WTC11 (cell line): ENCODE measurements around the gene HTR1B. TPM values are rescaled to one million over a fixed set of nuclear protein-coding genes. Genes with fewer than 3 reads are reported as not detected.

Experiments
- ATAC-seq: fragments of 200-7000 bp; cut with Tn5 transposase; 2 replicates; pipeline ENCODE4 v1.10.0; 2021; ENCODE audit warnings: mild to moderate bottlenecking, moderate library complexity
- CTCF ChIA-PET: fragments of 300-600 bp; sonication (Branson Sonifier 250); formaldehyde crosslinking; loops from one replicate; lab custom pipeline; 2021; ENCODE audit warnings: antibody characterized with exemption; lab: Charles Lee
- POLR2A ChIA-PET: fragments of 350-600 bp; sonication (Branson Sonifier 250); formaldehyde crosslinking; loops from one replicate; lab custom pipeline; 2021; ENCODE audit warnings: antibody characterized with exemption; lab: Charles Lee
- DNase-seq: peaks from one replicate; pipeline ENCODE4 v3.0.0; 2021; ENCODE audit warnings: low spot score
- H3K27ac Mint-ChIP-seq: 2 replicates; pipeline ENCODE4 v1.8.0; 2021; ENCODE audit warnings: mixed read lengths
- H3K27me3 Mint-ChIP-seq: 2 replicates; pipeline ENCODE4 v1.8.0; 2021; ENCODE audit warnings: low read depth, mild to moderate bottlenecking, moderate library complexity, mixed read lengths
- H3K36me3 Mint-ChIP-seq: 2 replicates; pipeline ENCODE4 v1.8.0; 2021; ENCODE audit warnings: mixed read lengths
- H3K4me1 Mint-ChIP-seq: 2 replicates; pipeline ENCODE4 v1.8.0; 2022; ENCODE audit warnings: mixed read lengths
- H3K4me3 Mint-ChIP-seq: 2 replicates; pipeline ENCODE4 v1.8.0; 2021; ENCODE audit warnings: mild to moderate bottlenecking, moderate library complexity, mixed read lengths
- H3K9me3 Mint-ChIP-seq: 2 replicates; pipeline ENCODE4 v1.8.0; 2021; ENCODE audit warnings: mixed read lengths
- CBFB ChIP-seq: sonication (generic); formaldehyde crosslinking; IDR thresholded peaks from 2 replicates; pipeline ENCODE4 v1.8.1; 2022; ENCODE audit warnings: mild to moderate bottlenecking, low read depth, missing genetic modification reagents
- ELF4 ChIP-seq: sonication (generic); formaldehyde crosslinking; IDR thresholded peaks from 2 replicates; pipeline ENCODE4 v1.8.1; 2022; ENCODE audit warnings: low read depth, mild to moderate bottlenecking, moderate library complexity, missing genetic modification reagents
- ESRRA ChIP-seq: sonication (generic); formaldehyde crosslinking; IDR thresholded peaks from 2 replicates; pipeline ENCODE4 v1.8.1; 2022; ENCODE audit warnings: mild to moderate bottlenecking, missing genetic modification reagents, borderline replicate concordance
- FOXK1 ChIP-seq: sonication (generic); formaldehyde crosslinking; IDR thresholded peaks from 2 replicates; pipeline ENCODE4 v1.8.0; 2022; ENCODE audit warnings: mild to moderate bottlenecking, moderate library complexity, missing genetic modification reagents
- HMGA2 ChIP-seq: fragments of 250-450 bp; sonication (Bioruptor Pico); IDR thresholded peaks from 2 replicates; pipeline ENCODE4 v1.4.0; 2021; ENCODE audit warnings: mild to moderate bottlenecking, moderate library complexity
- MXD4 ChIP-seq: fragments of 250-450 bp; sonication (Bioruptor Pico); IDR thresholded peaks from 2 replicates; pipeline ENCODE4 v1.8.0; 2021; ENCODE audit warnings: mild to moderate bottlenecking, moderate library complexity, borderline replicate concordance
- NFE2L1 ChIP-seq: sonication (generic); formaldehyde crosslinking; IDR thresholded peaks from 2 replicates; pipeline ENCODE4 v1.8.1; 2023; ENCODE audit warnings: missing genetic modification reagents
- NFYB ChIP-seq: sonication (generic); formaldehyde crosslinking; conservative IDR thresholded peaks from 2 replicates; pipeline ENCODE4 v1.8.0; 2022; ENCODE audit warnings: low read depth, missing genetic modification reagents
- NR1H2 ChIP-seq: sonication (generic); formaldehyde crosslinking; IDR thresholded peaks from 2 replicates; pipeline ENCODE4 v1.9.0; 2021; ENCODE audit warnings: mild to moderate bottlenecking, moderate library complexity, missing genetic modification reagents
- SOX15 ChIP-seq: fragments of 250-450 bp; sonication (Bioruptor Pico); IDR thresholded peaks from 2 replicates; pipeline ENCODE4 v1.9.0; 2021; ENCODE audit warnings: mild to moderate bottlenecking
- ZNF138 ChIP-seq: sonication (generic); formaldehyde crosslinking; conservative IDR thresholded peaks from 2 replicates; pipeline ENCODE4 v1.8.1; 2022; ENCODE audit warnings: mild to moderate bottlenecking, moderate library complexity, missing genetic modification reagents
- ZNF317 ChIP-seq: sonication (generic); formaldehyde crosslinking; IDR thresholded peaks from 2 replicates; pipeline ENCODE4 v1.8.1; 2023; ENCODE audit warnings: low read depth, mild to moderate bottlenecking, moderate library complexity, missing genetic modification reagents, borderline replicate concordance
- ZNF396 ChIP-seq: fragments of 250-450 bp; sonication (Bioruptor Pico); IDR thresholded peaks from 2 replicates; pipeline ENCODE4 v1.8.0; 2021; ENCODE audit warnings: mild to moderate bottlenecking, moderate library complexity, borderline replicate concordance
- total RNA-seq: library from RNA; stranded (reverse); gene quantifications from 3 replicates; pipeline ENCODE4 v1.2.3, GENCODE V29; 2021
- TF ChIP-seq, protein P1 (sequence below): sonication (generic); formaldehyde crosslinking; IDR thresholded peaks from 2 replicates; pipeline ENCODE4 v1.8.1; 2023; ENCODE audit warnings: mild to moderate bottlenecking, missing genetic modification reagents
- TF ChIP-seq, protein P2 (sequence below): sonication (generic); formaldehyde crosslinking; conservative IDR thresholded peaks from 2 replicates; pipeline ENCODE4 v1.8.1; 2022; ENCODE audit warnings: mild to moderate bottlenecking, missing genetic modification reagents
- TF ChIP-seq, protein P3 (sequence below): sonication (generic); formaldehyde crosslinking; IDR thresholded peaks from 2 replicates; pipeline ENCODE4 v1.8.0; 2022; ENCODE audit warnings: missing genetic modification reagents
- TF ChIP-seq, protein P4 (sequence below): sonication (generic); formaldehyde crosslinking; conservative IDR thresholded peaks from 2 replicates; pipeline ENCODE4 v1.8.1; 2023; ENCODE audit warnings: mild to moderate bottlenecking, low read depth, missing genetic modification reagents, moderate library complexity
- TF ChIP-seq, protein P5 (sequence below): fragments of 200-600 bp; IDR thresholded peaks from 2 replicates; pipeline ENCODE4 v1.8.0; 2022; ENCODE audit warnings: antibody characterized with exemption
- TF ChIP-seq, protein P6 (sequence below): sonication (generic); formaldehyde crosslinking; IDR thresholded peaks from 2 replicates; pipeline ENCODE4 v1.8.1; 2022; ENCODE audit warnings: low read depth, missing genetic modification reagents, borderline replicate concordance
- TF ChIP-seq, protein P7 (sequence below): sonication (generic); formaldehyde crosslinking; IDR thresholded peaks from 2 replicates; pipeline ENCODE4 v1.8.0; 2023; ENCODE audit warnings: missing genetic modification reagents, mild to moderate bottlenecking, borderline replicate concordance

Gene HTR1B
- total RNA-seq, 1 experiment from 2014 or later: 1.5 TPM

DNA sequence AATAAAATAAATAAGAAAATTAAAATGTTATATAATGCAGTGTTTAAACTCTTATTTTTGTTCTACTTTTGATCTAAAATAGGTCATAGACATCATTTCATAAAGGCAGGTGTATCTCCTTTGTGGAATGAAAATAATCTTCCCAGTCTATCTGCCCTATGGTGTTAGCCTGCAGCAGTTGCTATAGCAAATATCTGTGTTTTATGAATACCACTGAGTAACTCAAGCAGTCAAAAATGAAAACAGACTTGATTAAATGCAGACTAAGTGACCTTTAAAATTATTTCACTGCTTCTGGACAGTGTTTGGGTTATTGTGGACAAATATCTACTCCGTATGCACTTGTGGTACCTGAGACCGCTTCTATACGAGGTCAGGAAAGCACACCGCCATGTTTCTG, 11.8 kb downstream of the HTR1B start:
- no peaks in the 10 kb centered on the region for H3K36me3 Mint-ChIP-seq
- H3K4me1 Mint-ChIP-seq: peaks cover 43% of the 10 kb centered on the region
- ATAC-seq: no peak
- POLR2A ChIA-PET: no interaction called here
- TF ChIP-seq ZNF317 (CRISPR knock-in tag) (no peak), ELF4 (CRISPR knock-in tag) (no peak), CBFB (CRISPR knock-in tag) (no peak), NFE2L1 (CRISPR knock-in tag) (no peak), ZNF396 (CRISPR knock-in tag) (no peak), MXD4 (CRISPR knock-in tag) (no peak), ESRRA (no peak)
- TF ChIP-seq, protein P1, sequence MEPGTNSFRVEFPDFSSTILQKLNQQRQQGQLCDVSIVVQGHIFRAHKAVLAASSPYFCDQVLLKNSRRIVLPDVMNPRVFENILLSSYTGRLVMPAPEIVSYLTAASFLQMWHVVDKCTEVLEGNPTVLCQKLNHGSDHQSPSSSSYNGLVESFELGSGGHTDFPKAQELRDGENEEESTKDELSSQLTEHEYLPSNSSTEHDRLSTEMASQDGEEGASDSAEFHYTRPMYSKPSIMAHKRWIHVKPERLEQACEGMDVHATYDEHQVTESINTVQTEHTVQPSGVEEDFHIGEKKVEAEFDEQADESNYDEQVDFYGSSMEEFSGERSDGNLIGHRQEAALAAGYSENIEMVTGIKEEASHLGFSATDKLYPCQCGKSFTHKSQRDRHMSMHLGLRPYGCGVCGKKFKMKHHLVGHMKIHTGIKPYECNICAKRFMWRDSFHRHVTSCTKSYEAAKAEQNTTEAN: no peak
- TF ChIP-seq, protein P2, sequence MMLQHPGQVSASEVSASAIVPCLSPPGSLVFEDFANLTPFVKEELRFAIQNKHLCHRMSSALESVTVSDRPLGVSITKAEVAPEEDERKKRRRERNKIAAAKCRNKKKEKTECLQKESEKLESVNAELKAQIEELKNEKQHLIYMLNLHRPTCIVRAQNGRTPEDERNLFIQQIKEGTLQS (CRISPR knock-in tag): no peak
- TF ChIP-seq, protein P3, sequence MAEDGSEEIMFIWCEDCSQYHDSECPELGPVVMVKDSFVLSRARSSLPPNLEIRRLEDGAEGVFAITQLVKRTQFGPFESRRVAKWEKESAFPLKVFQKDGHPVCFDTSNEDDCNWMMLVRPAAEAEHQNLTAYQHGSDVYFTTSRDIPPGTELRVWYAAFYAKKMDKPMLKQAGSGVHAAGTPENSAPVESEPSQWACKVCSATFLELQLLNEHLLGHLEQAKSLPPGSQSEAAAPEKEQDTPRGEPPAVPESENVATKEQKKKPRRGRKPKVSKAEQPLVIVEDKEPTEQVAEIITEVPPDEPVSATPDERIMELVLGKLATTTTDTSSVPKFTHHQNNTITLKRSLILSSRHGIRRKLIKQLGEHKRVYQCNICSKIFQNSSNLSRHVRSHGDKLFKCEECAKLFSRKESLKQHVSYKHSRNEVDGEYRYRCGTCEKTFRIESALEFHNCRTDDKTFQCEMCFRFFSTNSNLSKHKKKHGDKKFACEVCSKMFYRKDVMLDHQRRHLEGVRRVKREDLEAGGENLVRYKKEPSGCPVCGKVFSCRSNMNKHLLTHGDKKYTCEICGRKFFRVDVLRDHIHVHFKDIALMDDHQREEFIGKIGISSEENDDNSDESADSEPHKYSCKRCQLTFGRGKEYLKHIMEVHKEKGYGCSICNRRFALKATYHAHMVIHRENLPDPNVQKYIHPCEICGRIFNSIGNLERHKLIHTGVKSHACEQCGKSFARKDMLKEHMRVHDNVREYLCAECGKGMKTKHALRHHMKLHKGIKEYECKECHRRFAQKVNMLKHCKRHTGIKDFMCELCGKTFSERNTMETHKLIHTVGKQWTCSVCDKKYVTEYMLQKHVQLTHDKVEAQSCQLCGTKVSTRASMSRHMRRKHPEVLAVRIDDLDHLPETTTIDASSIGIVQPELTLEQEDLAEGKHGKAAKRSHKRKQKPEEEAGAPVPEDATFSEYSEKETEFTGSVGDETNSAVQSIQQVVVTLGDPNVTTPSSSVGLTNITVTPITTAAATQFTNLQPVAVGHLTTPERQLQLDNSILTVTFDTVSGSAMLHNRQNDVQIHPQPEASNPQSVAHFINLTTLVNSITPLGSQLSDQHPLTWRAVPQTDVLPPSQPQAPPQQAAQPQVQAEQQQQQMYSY: no peak
- no peak for DNase-seq
- no peak overlapping the region for H3K4me3 Mint-ChIP-seq
- H3K27me3 Mint-ChIP-seq: no peaks in the 10 kb centered on the region
- CTCF ChIA-PET: no interaction called here
- no peaks in the 10 kb centered on the region for H3K9me3 Mint-ChIP-seq
- no peak overlapping the region for H3K27ac Mint-ChIP-seq

DNA sequence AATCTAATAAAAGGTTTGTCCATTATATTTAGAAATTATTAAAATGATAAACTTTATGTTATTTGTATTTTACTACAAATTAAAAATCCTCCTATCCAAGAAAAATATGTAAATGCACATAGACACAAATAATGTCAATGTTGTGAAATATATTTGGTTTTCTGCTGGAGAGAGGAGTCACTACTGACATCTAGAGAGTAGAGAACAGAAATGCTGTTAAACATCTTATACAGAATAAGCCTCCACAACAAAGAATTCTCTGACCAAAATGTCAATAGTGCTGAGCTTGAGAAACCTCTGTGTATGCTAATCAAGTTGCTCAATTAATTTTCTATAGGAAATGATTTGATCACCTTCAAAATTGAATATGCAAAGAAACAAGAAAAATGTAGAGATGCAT, 12.4 kb downstream of the HTR1B start:
- ATAC-seq: no peak
- H3K4me1 Mint-ChIP-seq: peaks cover 43% of the 10 kb centered on the region
- POLR2A ChIA-PET: no interaction called here
- TF ChIP-seq, protein P4, sequence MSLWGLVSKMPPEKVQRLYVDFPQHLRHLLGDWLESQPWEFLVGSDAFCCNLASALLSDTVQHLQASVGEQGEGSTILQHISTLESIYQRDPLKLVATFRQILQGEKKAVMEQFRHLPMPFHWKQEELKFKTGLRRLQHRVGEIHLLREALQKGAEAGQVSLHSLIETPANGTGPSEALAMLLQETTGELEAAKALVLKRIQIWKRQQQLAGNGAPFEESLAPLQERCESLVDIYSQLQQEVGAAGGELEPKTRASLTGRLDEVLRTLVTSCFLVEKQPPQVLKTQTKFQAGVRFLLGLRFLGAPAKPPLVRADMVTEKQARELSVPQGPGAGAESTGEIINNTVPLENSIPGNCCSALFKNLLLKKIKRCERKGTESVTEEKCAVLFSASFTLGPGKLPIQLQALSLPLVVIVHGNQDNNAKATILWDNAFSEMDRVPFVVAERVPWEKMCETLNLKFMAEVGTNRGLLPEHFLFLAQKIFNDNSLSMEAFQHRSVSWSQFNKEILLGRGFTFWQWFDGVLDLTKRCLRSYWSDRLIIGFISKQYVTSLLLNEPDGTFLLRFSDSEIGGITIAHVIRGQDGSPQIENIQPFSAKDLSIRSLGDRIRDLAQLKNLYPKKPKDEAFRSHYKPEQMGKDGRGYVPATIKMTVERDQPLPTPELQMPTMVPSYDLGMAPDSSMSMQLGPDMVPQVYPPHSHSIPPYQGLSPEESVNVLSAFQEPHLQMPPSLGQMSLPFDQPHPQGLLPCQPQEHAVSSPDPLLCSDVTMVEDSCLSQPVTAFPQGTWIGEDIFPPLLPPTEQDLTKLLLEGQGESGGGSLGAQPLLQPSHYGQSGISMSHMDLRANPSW: no peak
- TF ChIP-seq, protein P5, sequence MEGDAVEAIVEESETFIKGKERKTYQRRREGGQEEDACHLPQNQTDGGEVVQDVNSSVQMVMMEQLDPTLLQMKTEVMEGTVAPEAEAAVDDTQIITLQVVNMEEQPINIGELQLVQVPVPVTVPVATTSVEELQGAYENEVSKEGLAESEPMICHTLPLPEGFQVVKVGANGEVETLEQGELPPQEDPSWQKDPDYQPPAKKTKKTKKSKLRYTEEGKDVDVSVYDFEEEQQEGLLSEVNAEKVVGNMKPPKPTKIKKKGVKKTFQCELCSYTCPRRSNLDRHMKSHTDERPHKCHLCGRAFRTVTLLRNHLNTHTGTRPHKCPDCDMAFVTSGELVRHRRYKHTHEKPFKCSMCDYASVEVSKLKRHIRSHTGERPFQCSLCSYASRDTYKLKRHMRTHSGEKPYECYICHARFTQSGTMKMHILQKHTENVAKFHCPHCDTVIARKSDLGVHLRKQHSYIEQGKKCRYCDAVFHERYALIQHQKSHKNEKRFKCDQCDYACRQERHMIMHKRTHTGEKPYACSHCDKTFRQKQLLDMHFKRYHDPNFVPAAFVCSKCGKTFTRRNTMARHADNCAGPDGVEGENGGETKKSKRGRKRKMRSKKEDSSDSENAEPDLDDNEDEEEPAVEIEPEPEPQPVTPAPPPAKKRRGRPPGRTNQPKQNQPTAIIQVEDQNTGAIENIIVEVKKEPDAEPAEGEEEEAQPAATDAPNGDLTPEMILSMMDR: no peak
- no peak for TF ChIP-seq ZNF138 (CRISPR knock-in tag)
- no peak for TF ChIP-seq FOXK1 (CRISPR knock-in tag)
- TF ChIP-seq ELF4 (CRISPR knock-in tag): no peak
- no peak for TF ChIP-seq ESRRA
- no peak for TF ChIP-seq SOX15 (CRISPR knock-in tag)
- TF ChIP-seq, protein P6, sequence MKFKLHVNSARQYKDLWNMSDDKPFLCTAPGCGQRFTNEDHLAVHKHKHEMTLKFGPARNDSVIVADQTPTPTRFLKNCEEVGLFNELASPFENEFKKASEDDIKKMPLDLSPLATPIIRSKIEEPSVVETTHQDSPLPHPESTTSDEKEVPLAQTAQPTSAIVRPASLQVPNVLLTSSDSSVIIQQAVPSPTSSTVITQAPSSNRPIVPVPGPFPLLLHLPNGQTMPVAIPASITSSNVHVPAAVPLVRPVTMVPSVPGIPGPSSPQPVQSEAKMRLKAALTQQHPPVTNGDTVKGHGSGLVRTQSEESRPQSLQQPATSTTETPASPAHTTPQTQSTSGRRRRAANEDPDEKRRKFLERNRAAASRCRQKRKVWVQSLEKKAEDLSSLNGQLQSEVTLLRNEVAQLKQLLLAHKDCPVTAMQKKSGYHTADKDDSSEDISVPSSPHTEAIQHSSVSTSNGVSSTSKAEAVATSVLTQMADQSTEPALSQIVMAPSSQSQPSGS: no peak
- TF ChIP-seq NR1H2: no peak
- no peak for TF ChIP-seq NFYB (CRISPR knock-in tag)
- no peak for TF ChIP-seq HMGA2
- no peak for TF ChIP-seq ZNF317 (CRISPR knock-in tag)
- TF ChIP-seq, protein P7, sequence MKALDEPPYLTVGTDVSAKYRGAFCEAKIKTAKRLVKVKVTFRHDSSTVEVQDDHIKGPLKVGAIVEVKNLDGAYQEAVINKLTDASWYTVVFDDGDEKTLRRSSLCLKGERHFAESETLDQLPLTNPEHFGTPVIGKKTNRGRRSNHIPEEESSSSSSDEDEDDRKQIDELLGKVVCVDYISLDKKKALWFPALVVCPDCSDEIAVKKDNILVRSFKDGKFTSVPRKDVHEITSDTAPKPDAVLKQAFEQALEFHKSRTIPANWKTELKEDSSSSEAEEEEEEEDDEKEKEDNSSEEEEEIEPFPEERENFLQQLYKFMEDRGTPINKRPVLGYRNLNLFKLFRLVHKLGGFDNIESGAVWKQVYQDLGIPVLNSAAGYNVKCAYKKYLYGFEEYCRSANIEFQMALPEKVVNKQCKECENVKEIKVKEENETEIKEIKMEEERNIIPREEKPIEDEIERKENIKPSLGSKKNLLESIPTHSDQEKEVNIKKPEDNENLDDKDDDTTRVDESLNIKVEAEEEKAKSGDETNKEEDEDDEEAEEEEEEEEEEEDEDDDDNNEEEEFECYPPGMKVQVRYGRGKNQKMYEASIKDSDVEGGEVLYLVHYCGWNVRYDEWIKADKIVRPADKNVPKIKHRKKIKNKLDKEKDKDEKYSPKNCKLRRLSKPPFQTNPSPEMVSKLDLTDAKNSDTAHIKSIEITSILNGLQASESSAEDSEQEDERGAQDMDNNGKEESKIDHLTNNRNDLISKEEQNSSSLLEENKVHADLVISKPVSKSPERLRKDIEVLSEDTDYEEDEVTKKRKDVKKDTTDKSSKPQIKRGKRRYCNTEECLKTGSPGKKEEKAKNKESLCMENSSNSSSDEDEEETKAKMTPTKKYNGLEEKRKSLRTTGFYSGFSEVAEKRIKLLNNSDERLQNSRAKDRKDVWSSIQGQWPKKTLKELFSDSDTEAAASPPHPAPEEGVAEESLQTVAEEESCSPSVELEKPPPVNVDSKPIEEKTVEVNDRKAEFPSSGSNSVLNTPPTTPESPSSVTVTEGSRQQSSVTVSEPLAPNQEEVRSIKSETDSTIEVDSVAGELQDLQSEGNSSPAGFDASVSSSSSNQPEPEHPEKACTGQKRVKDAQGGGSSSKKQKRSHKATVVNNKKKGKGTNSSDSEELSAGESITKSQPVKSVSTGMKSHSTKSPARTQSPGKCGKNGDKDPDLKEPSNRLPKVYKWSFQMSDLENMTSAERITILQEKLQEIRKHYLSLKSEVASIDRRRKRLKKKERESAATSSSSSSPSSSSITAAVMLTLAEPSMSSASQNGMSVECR (CRISPR knock-in tag): no peak

More for the DNA sequence above, 12.4 kb downstream of the HTR1B start:
- Mint-ChIP-seq H3K27ac (no peak overlapping the region), H3K36me3 (no peaks in the 10 kb centered on the region), H3K9me3 (no peaks in the 10 kb centered on the region), H3K27me3 (no peaks in the 10 kb centered on the region), H3K4me3 (no peak overlapping the region)
- no peak for DNase-seq
- CTCF ChIA-PET: no interaction called here
